H9 (cell line): ENCODE data around the gene ABCB7. TPM values are rescaled to one million over a fixed set of nuclear protein-coding genes. Genes with fewer than 3 reads are reported as not detected.

Experiments used
- DNase-seq: peaks from one replicate; pipeline ENCODE4 v3.0.0-alpha.2; 2017
- H2AFZ ChIP-seq: one replicate; pipeline ENCODE4 v1.6.1; 2013; ENCODE audit warnings: mild to moderate bottlenecking, low read length, control low read depth, moderate library complexity
- H2AK5ac ChIP-seq: 2 replicates; pipeline ENCODE4 v1.6.1; 2013; ENCODE audit warnings: low read length, control low read depth, mixed read lengths; ENCODE audit not compliant: insufficient read length
- H2BK120ac ChIP-seq: one replicate; pipeline ENCODE4 v1.6.1; 2013; ENCODE audit warnings: low read depth, mild to moderate bottlenecking, low read length, control low read depth, inconsistent platforms; ENCODE audit not compliant: poor library complexity, severe bottlenecking
- H2BK12ac ChIP-seq: 2 replicates; pipeline ENCODE4 v1.6.1; 2013; ENCODE audit warnings: low read length, control low read depth, mixed read lengths, low read depth; ENCODE audit not compliant: insufficient read length
- H2BK15ac ChIP-seq: 2 replicates; pipeline ENCODE4 v1.6.1; 2013; ENCODE audit warnings: low read depth, low read length, control low read depth
- H2BK20ac ChIP-seq: one replicate; pipeline ENCODE4 v1.6.1; 2013; ENCODE audit warnings: low read depth, mild to moderate bottlenecking, low read length, control low read depth, inconsistent platforms; ENCODE audit not compliant: poor library complexity, severe bottlenecking
- H2BK5ac ChIP-seq: 2 replicates; pipeline ENCODE4 v1.6.1; 2013; ENCODE audit warnings: low read length, control low read depth, mixed read lengths; ENCODE audit not compliant: insufficient read length
- H3K14ac ChIP-seq: 2 replicates; pipeline ENCODE4 v1.6.1; 2013; ENCODE audit warnings: low read length, control low read depth; ENCODE audit not compliant: insufficient read depth
- H3K18ac ChIP-seq: 2 replicates; pipeline ENCODE4 v1.6.1; 2013; ENCODE audit warnings: low read depth, mild to moderate bottlenecking, mixed read lengths, low read length, control low read depth; ENCODE audit not compliant: insufficient read length
- H3K23ac ChIP-seq: 2 replicates; pipeline ENCODE4 v1.6.1; 2013; ENCODE audit warnings: low read length, control low read depth, mixed read lengths, low read depth; ENCODE audit not compliant: insufficient read length
- H3K23me2 ChIP-seq: 2 replicates; pipeline ENCODE4 v1.6.1; 2013; ENCODE audit warnings: low read depth, mild to moderate bottlenecking, mixed read lengths, low read length, control low read depth; ENCODE audit not compliant: insufficient read length, poor library complexity, severe bottlenecking
- H3K27ac ChIP-seq: 2 replicates; pipeline ENCODE4 v1.5.1; 2013; ENCODE audit warnings: low read length, control low read depth, mixed read lengths, low read depth; ENCODE audit not compliant: insufficient read length
- H3K27me3 ChIP-seq: 2 replicates; pipeline ENCODE4 v1.6.1; 2013; ENCODE audit warnings: low read length, control low read depth, inconsistent platforms; ENCODE audit not compliant: insufficient read depth
- H3K4ac ChIP-seq: 2 replicates; pipeline ENCODE4 v1.6.1; 2013; ENCODE audit warnings: low read depth, mild to moderate bottlenecking, control low read depth, inconsistent platforms, low read length, moderate library complexity
- H3K4me1 ChIP-seq: 2 replicates; pipeline ENCODE4 v1.6.1; 2013; ENCODE audit warnings: low read length, control low read depth, inconsistent platforms; ENCODE audit not compliant: insufficient read depth
- H3K4me2 ChIP-seq: 2 replicates; pipeline ENCODE4 v1.6.1; 2013; ENCODE audit warnings: low read length, control low read depth, mixed read lengths; ENCODE audit not compliant: insufficient read length, insufficient read depth
- H3K56ac ChIP-seq: 2 replicates; pipeline ENCODE4 v1.6.1; 2013; ENCODE audit warnings: low read depth, mild to moderate bottlenecking, mixed read lengths, low read length, control low read depth; ENCODE audit not compliant: insufficient read length
- H3K79me1 ChIP-seq: 2 replicates; pipeline ENCODE4 v1.6.1; 2013; ENCODE audit warnings: low read depth, mild to moderate bottlenecking, moderate library complexity, low read length, control low read depth, inconsistent platforms; ENCODE audit not compliant: insufficient read depth, poor library complexity, severe bottlenecking
- H3K79me2 ChIP-seq: 2 replicates; pipeline ENCODE4 v1.6.1; 2013; ENCODE audit warnings: low read length, control low read depth, inconsistent platforms; ENCODE audit not compliant: insufficient read depth
- H3K9ac ChIP-seq: 2 replicates; pipeline ENCODE4 v1.6.1; 2013; ENCODE audit warnings: low read length, control low read depth, mixed read lengths; ENCODE audit not compliant: insufficient read length; ENCODE audit errors: extremely low read depth
- H3K9me3 ChIP-seq: one replicate; pipeline ENCODE4 v1.6.1; 2013; ENCODE audit warnings: low read depth, low read length, inconsistent platforms; ENCODE audit not compliant: control insufficient read depth
- H3T11ph ChIP-seq: one replicate; pipeline ENCODE4 v1.6.1; 2013; ENCODE audit warnings: mild to moderate bottlenecking, low read length, control low read depth, inconsistent platforms
- H4K20me1 ChIP-seq: one replicate; pipeline ENCODE4 v1.6.1; 2013; ENCODE audit not compliant: control insufficient read depth, insufficient read length, insufficient read depth
- H4K5ac ChIP-seq: 2 replicates; pipeline ENCODE4 v1.6.1; 2013; ENCODE audit warnings: low read depth, mild to moderate bottlenecking, mixed read lengths, low read length, control low read depth; ENCODE audit not compliant: insufficient read length
- H4K8ac ChIP-seq: replicated peaks from 2 replicates; pipeline ENCODE4 v1.6.1; 2013; ENCODE audit warnings: low read length, control low read depth, mixed read lengths, low read depth; ENCODE audit not compliant: insufficient read length
- H4K91ac ChIP-seq: 2 replicates; pipeline ENCODE4 v1.6.1; 2013; ENCODE audit warnings: low read depth, mild to moderate bottlenecking, moderate library complexity, mixed read lengths, low read length, control low read depth; ENCODE audit not compliant: insufficient read length
- H3K27ac Mint-ChIP-seq, 3 experiments: 2 replicates in 2 of 3; 3 replicates in 1 of 3; pipeline ENCODE4 v1.8.0; 2020 to 2021; ENCODE audit warnings: mixed read lengths in 3 of 3, mild to moderate bottlenecking in 1 of 3, moderate library complexity in 1 of 3
- H3K27me3 Mint-ChIP-seq: 2 replicates; pipeline ENCODE4 v1.8.0; 2021; ENCODE audit warnings: low read depth, mild to moderate bottlenecking, moderate library complexity, mixed read lengths
- H3K36me3 Mint-ChIP-seq, 3 experiments: 2 replicates in 2 of 3; 3 replicates in 1 of 3; pipeline ENCODE4 v1.8.0; 2020 to 2021; ENCODE audit warnings: low read depth in 3 of 3, mixed read lengths in 3 of 3; ENCODE audit not compliant: insufficient read depth in 1 of 3
- H3K4me1 Mint-ChIP-seq, 2 experiments: 2 replicates each; pipeline ENCODE4 v1.8.0; 2020; ENCODE audit warnings: mixed read lengths in 2 of 2
- H3K4me3 Mint-ChIP-seq, 2 experiments: 2 replicates in 1 of 2; 3 replicates in 1 of 2; pipeline ENCODE4 v1.8.0; 2020 to 2021; ENCODE audit warnings: mild to moderate bottlenecking in 2 of 2, mixed read lengths in 2 of 2, moderate library complexity in 1 of 2
- H3K9me3 Mint-ChIP-seq, 2 experiments: 2 replicates in 1 of 2; 3 replicates in 1 of 2; pipeline ENCODE4 v1.8.0; 2020; ENCODE audit warnings: mild to moderate bottlenecking in 2 of 2, mixed read lengths in 2 of 2, moderate library complexity in 1 of 2
- CTCF ChIP-seq: fragments of 200-600 bp; sonication (generic); conservative IDR thresholded peaks from 3 replicates; pipeline ENCODE4 v1.8.0; 2021; ENCODE audit warnings: antibody characterized with exemption, mild to moderate bottlenecking
- WGBS: extraction: QIAGEN DNeasy Blood & Tissue Kit; methylation state at CpG from one replicate; pipeline ENCODE4 v1.1.7; 2013; ENCODE audit warnings: missing lambda C conversion rate, low lambda C conversion rate, mixed read lengths; ENCODE audit not compliant: insufficient read length; ENCODE audit errors: extremely low coverage; 5-methylcytosine and 5-hydroxymethylcytosine counted together
- total RNA-seq: library from RNA; stranded (reverse); gene quantifications from 2 replicates; pipeline ENCODE4 v1.2.1, GENCODE V29; 2021

ABCB7 gene
- total RNA-seq, 1 experiment from 2014 or later: 40.8 TPM

- Histone ChIP-seq H4K20me1 (no peaks in the 10 kb centered on the region), H2AFZ (no peak overlapping the region), H2BK120ac (no peak overlapping the region), H3K56ac (no peak overlapping the region), H3K4me2 (no peak overlapping the region), H2AK5ac (no peak overlapping the region), H2BK15ac (no peak overlapping the region), H3K23me2 (no peaks in the 10 kb centered on the region), H3K14ac (no peak overlapping the region), H3K18ac (no peak overlapping the region), H3K27ac (no peak overlapping the region), H4K5ac (no peak overlapping the region), H3K79me1 (no peaks in the 10 kb centered on the region), H3T11ph (no peak overlapping the region), H3K27me3 (no peaks in the 10 kb centered on the region), H3K9me3 (peaks cover 6% of the 10 kb centered on the region), H3K4ac (no peak overlapping the region), H3K9ac (no peak overlapping the region), H2BK20ac (no peak overlapping the region), H4K8ac (no peak overlapping the region), H3K4me1 (peaks cover 3% of the 10 kb centered on the region; the same call in 1 of the 2 replicates), H3K23ac (no peak overlapping the region), H2BK5ac (no peak overlapping the region), H4K91ac (no peak overlapping the region), H3K79me2 (no peaks in the 10 kb centered on the region), H2BK12ac (no peak overlapping the region)
- Mint-ChIP-seq H3K36me3 (peaks cover 5 to 14% (median 8%) of the 10 kb centered on the region in 3 experiments; a peak in 6 of 7 replicates), H3K27ac (no peak overlapping the region), H3K9me3 (peaks cover 52 to 58% of the 10 kb centered on the region in 2 experiments), H3K4me3 (no peak overlapping the region), H3K27me3 (no peaks in the 10 kb centered on the region), H3K4me1 (peaks cover 28 to 31% of the 10 kb centered on the region in 2 experiments)
- no CpG with 5 or more reads among the region's 3 CpGs for WGBS
- no peak for DNase-seq
- TF ChIP-seq CTCF: no peak
These were observed 41.4 kb downstream of the ABCB7 start for GRCh38 chrX:75114638-75115037.
